Astrocyte (in vitro differentiated cells and primary cell): Measurements from ENCODE around the gene NUBP2. TPM values are rescaled to one million over a fixed set of nuclear protein-coding genes. Genes with fewer than 3 reads are reported as not detected.
A peak's percentile ranks its signal among the peaks of the same experiment; 100 is the strongest.

Source experiments
- DNase-seq: peaks from one replicate; pipeline ENCODE4 v3.0.0-alpha.2; 2010; ENCODE audit warnings: low read depth
- FAIRE-seq: peaks from 2 replicates; lab custom pipeline; 2011; peaks lifted over from hg19 to GRCh38; lab: Jason Lieb, UNC
- H2AFZ ChIP-seq: 2 replicates; pipeline ENCODE4 v1.6.0; 2012; ENCODE audit warnings: low read depth, low read length, inconsistent platforms
- H3K27ac ChIP-seq: 2 replicates; pipeline ENCODE4 v1.5.1; 2011; ENCODE audit warnings: low read depth, low read length, inconsistent platforms
- H3K27me3 ChIP-seq: 2 replicates; pipeline ENCODE4 v1.6.0; 2011; ENCODE audit warnings: low read length, inconsistent platforms; ENCODE audit not compliant: insufficient read depth
- H3K36me3 ChIP-seq: 2 replicates; pipeline ENCODE4 v1.5.1; 2011; ENCODE audit warnings: low read length, inconsistent platforms; ENCODE audit not compliant: insufficient read depth
- H3K4me1 ChIP-seq: 2 replicates; pipeline ENCODE4 v1.5.1; 2011; ENCODE audit warnings: low read length, inconsistent platforms; ENCODE audit not compliant: insufficient read depth
- H3K4me2 ChIP-seq: 2 replicates; pipeline ENCODE4 v1.6.0; 2012; ENCODE audit warnings: low read length, inconsistent platforms
- H3K4me3 ChIP-seq: 2 replicates; pipeline ENCODE4 v1.5.1; 2011; ENCODE audit warnings: low read depth, mild to moderate bottlenecking, low read length, inconsistent platforms; ENCODE audit not compliant: insufficient read depth
- H3K79me2 ChIP-seq: 2 replicates; pipeline ENCODE4 v1.6.0; 2012; ENCODE audit warnings: mild to moderate bottlenecking, low read length, inconsistent platforms; ENCODE audit not compliant: insufficient read depth
- H3K9ac ChIP-seq: 2 replicates; pipeline ENCODE4 v1.6.0; 2012; ENCODE audit warnings: mild to moderate bottlenecking, low read length, inconsistent platforms
- H3K9me3 ChIP-seq: 2 replicates; pipeline ENCODE4 v1.5.1; 2012; ENCODE audit warnings: low read depth, mild to moderate bottlenecking, low read length, inconsistent platforms; ENCODE audit not compliant: insufficient read depth
- H4K20me1 ChIP-seq: 2 replicates; pipeline ENCODE4 v1.6.0; 2012; ENCODE audit warnings: low read length, inconsistent platforms; ENCODE audit not compliant: insufficient read depth
- H3K27ac Mint-ChIP-seq: one replicate; pipeline ENCODE4 v1.8.0; 2021; ENCODE audit warnings: mild to moderate bottlenecking, mixed read lengths; ENCODE audit not compliant: unreplicated experiment
- H3K27me3 Mint-ChIP-seq: one replicate; pipeline ENCODE4 v1.8.0; 2021; ENCODE audit warnings: low read depth, mixed read lengths; ENCODE audit not compliant: unreplicated experiment
- H3K36me3 Mint-ChIP-seq: one replicate; pipeline ENCODE4 v1.8.0; 2021; ENCODE audit warnings: low read depth, mixed read lengths; ENCODE audit not compliant: unreplicated experiment
- H3K4me1 Mint-ChIP-seq: one replicate; pipeline ENCODE4 v1.8.0; 2021; ENCODE audit warnings: low read depth, mixed read lengths; ENCODE audit not compliant: unreplicated experiment
- H3K4me3 Mint-ChIP-seq: one replicate; pipeline ENCODE4 v1.8.0; 2021; ENCODE audit warnings: mild to moderate bottlenecking, moderate library complexity, mixed read lengths; ENCODE audit not compliant: unreplicated experiment
- H3K9me3 Mint-ChIP-seq: one replicate; pipeline ENCODE4 v1.8.0; 2021; ENCODE audit warnings: mild to moderate bottlenecking, mixed read lengths; ENCODE audit not compliant: unreplicated experiment
- CTCF ChIP-seq: IDR thresholded peaks from 2 replicates; pipeline ENCODE4 v1.5.1; 2011; ENCODE audit warnings: low read depth, mild to moderate bottlenecking, inconsistent platforms, low read length, moderate library complexity; ENCODE audit not compliant: insufficient read depth
- EZH2 ChIP-seq: IDR thresholded peaks from 2 replicates; pipeline ENCODE4 v1.6.1; 2012; ENCODE audit warnings: mild to moderate bottlenecking, low read length, inconsistent platforms; ENCODE audit not compliant: insufficient read depth
- total RNA-seq: library from RNA; stranded (reverse); gene quantifications from 2 replicates; pipeline ENCODE4 v1.2.1, GENCODE V29; 2021

NUBP2 gene
- total RNA-seq, 1 donor from 2014 or later: 41.4 TPM

- Mint-ChIP-seq H3K4me3 (no peak overlapping the region), H3K27me3 (no peaks in the 10 kb centered on the region), H3K36me3 (peaks cover 3% of the 10 kb centered on the region), H3K27ac (peak overlapping the region; percentile 98), H3K4me1 (peaks cover 19% of the 10 kb centered on the region), H3K9me3 (no peaks in the 10 kb centered on the region)
- H2AFZ ChIP-seq: no peak overlapping the region
- DNase-seq: no peak
- peaks cover 16% of the 10 kb centered on the region for H3K79me2 ChIP-seq
- H3K9ac ChIP-seq: no peak overlapping the region
- H3K27me3 ChIP-seq: no peaks in the 10 kb centered on the region
- no peak for TF ChIP-seq CTCF
- TF ChIP-seq EZH2: no peak
- peaks cover 30% of the 10 kb centered on the region for H3K4me1 ChIP-seq
- no peak overlapping the region for H3K4me3 ChIP-seq
- H3K4me2 ChIP-seq: no peak overlapping the region
- H3K36me3 ChIP-seq: peaks cover 11% of the 10 kb centered on the region
- H3K9me3 ChIP-seq: no peaks in the 10 kb centered on the region
- peaks cover 39% of the 10 kb centered on the region for H4K20me1 ChIP-seq
- no peak overlapping the region for H3K27ac ChIP-seq
- no peak for FAIRE-seq
These were observed 38.4 kb upstream of the NUBP2 start for GRCh38 chr16:1744338-1744840.

- Histone ChIP-seq H2AFZ (no peak overlapping the region), H3K36me3 (peaks cover 10% of the 10 kb centered on the region), H3K9ac (peak overlapping the region; percentile 88), H3K4me3 (peak overlapping the region; percentile 44), H3K4me2 (peak overlapping the region; percentile 83), H3K79me2 (peaks cover 16% of the 10 kb centered on the region), H3K27me3 (no peaks in the 10 kb centered on the region), H3K9me3 (no peaks in the 10 kb centered on the region), H3K4me1 (peaks cover 34% of the 10 kb centered on the region), H4K20me1 (peaks cover 33% of the 10 kb centered on the region), H3K27ac (peak overlapping the region; percentile 99)
- FAIRE-seq (peak; percentile 43), DNase-seq (peak; percentile 88)
- TF ChIP-seq CTCF: peak; percentile 14
- no peak for TF ChIP-seq EZH2
- Mint-ChIP-seq H3K9me3 (no peaks in the 10 kb centered on the region), H3K4me3 (peak overlapping the region; percentile 54), H3K27ac (peak overlapping the region; percentile 98), H3K27me3 (no peaks in the 10 kb centered on the region), H3K4me1 (peaks cover 19% of the 10 kb centered on the region), H3K36me3 (peaks cover 6% of the 10 kb centered on the region)
These were observed 37.4 kb upstream of the NUBP2 start for GRCh38 chr16:1745181-1745899.
